Adipocyte (in vitro differentiated cells): ENCODE data around the gene C17orf67.

ENCODE experiments used
- DNase-seq: peaks from one replicate; pipeline ENCODE4 v3.0.0-alpha.2; 2015; ENCODE audit warnings: low read depth
- H3K27me3 ChIP-seq: replicated peaks from 2 replicates; pipeline ENCODE4 v1.7.0; 2013; ENCODE audit warnings: mild to moderate bottlenecking, low read length, moderate library complexity; ENCODE audit not compliant: control insufficient read depth, insufficient read depth
- H3K36me3 ChIP-seq: 2 replicates; pipeline ENCODE4 v1.7.0; 2013; ENCODE audit warnings: low read length, mild to moderate bottlenecking, moderate library complexity; ENCODE audit not compliant: control insufficient read depth, insufficient read depth, severe bottlenecking
- H3K4me1 ChIP-seq: 2 replicates; pipeline ENCODE4 v1.7.0; 2013; ENCODE audit warnings: mild to moderate bottlenecking, low read length, moderate library complexity; ENCODE audit not compliant: control insufficient read depth, insufficient read depth
- H3K4me3 ChIP-seq: 2 replicates; pipeline ENCODE4 v1.7.0; 2013; ENCODE audit warnings: mild to moderate bottlenecking, low read length, moderate library complexity
- H3K9ac ChIP-seq: 2 replicates; pipeline ENCODE4 v1.7.0; 2013; ENCODE audit warnings: mild to moderate bottlenecking, low read length, moderate library complexity
- H3K9me3 ChIP-seq: 2 replicates; pipeline ENCODE4 v1.7.0; 2013; ENCODE audit warnings: mild to moderate bottlenecking, low read length, moderate library complexity; ENCODE audit not compliant: control insufficient read depth

The C17orf67 gene

DNA sequence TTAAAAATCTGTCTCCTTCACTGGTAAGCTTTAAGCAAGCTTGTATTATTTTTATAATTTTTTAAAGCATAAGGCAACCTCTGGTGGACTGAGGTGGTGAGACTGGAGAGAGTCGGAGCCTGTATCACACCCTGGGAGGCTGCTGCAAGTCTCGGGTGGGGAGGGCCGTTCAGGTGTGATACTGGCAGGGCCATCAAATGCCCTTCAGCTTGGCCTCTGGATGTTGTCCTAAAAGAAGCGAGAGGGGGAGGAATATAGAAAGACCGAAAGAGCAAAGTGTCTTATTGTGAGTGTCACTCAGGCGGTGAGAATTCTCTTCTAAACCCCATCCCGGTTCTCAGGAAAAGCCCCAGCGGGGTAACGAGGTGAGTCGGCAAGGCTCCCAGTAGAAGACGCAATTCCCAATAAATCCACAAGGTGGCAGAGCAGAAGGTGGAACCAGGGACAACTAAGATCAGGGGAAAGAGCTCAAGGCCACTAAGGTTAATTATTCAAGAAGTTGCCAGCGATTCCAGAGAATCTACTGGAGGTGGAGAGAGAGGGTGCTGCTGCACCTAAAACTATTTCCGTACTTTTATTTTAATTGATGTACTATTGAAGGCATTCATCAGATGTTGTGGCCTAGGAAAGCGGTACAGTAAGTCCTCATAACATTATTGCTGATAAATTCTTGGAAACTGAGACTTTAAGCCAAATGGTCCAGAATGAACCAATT is 14.1 kb downstream of the C17orf67 start:
- DNase-seq = peak; percentile 87
- no peak overlapping the region for H3K4me3 ChIP-seq
- H3K9me3 ChIP-seq = no peaks in the 10 kb centered on the region
- H3K9ac ChIP-seq = no peak overlapping the region
- H3K4me1 ChIP-seq = peaks cover 6% of the 10 kb centered on the region
- no peaks in the 10 kb centered on the region for H3K36me3 ChIP-seq
- no peaks in the 10 kb centered on the region for H3K27me3 ChIP-seq

DNA sequence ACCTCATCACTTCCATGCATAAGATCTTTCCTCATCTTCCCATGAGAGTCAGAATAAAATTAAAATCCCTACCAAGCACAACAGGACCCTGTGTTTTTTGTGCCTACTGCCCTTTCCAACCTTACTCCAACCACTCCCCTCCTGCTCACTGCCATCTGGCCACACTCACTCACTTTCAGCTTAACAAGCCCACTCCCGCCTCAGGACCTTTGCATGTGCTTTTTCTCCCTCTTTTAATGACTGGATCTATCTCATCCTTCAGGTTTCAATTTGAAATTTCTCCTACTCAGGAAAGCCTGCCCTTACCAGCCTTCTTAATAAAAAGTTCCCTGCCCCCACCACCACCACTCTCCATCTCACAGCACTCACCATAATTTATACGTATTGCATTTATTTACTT is 14.7 kb downstream of the C17orf67 start:
- Histone ChIP-seq H3K9me3 (no peaks in the 10 kb centered on the region), H3K4me1 (peaks cover 6% of the 10 kb centered on the region), H3K9ac (no peak overlapping the region), H3K4me3 (no peak overlapping the region), H3K36me3 (no peaks in the 10 kb centered on the region), H3K27me3 (no peaks in the 10 kb centered on the region)
- no peak for DNase-seq

DNA sequence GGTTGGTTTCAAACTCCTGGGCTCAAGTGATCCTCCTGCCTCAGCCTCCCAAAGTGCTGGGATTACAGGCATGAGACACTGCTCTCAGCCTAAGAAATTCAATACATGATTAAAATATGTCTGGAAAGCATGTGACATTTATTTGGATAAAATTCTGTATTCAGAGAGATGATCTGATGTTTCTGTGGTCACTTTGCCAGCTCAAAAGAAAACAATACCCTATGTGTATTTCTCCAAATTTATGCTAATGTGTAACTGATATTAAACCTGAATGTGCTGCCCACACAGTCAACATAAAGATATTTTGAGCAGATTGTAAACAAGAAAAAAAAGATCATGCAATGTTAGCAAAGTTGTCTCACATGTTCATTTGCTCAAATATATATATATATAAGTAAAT is 16.7 kb downstream of the C17orf67 start:
- no peak overlapping the region for H3K9ac ChIP-seq
- H3K4me3 ChIP-seq = no peak overlapping the region
- DNase-seq = no peak
- peaks cover 6% of the 10 kb centered on the region for H3K4me1 ChIP-seq
- H3K36me3 ChIP-seq = no peaks in the 10 kb centered on the region
- H3K9me3 ChIP-seq = no peaks in the 10 kb centered on the region
- H3K27me3 ChIP-seq = no peaks in the 10 kb centered on the region

DNA sequence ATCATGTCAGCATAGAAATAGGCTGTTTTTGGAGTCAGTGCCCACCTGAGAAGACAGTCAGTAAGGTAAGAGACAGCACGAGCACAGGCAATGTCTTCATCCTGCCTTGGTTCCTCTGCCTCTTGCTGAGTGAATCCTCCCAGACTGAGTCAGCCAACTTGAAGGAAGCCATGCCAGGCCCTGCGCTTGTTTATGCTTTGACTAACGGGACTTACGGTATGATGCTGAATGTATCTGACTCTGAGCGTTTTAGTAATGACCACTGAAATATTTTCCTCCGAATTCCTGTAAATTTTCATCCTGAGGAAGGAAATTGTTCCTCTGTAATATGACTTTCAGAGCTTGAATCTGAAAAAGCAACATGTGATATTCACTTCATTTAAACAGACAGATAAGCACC is 18.0 kb downstream of the C17orf67 start:
- no peaks in the 10 kb centered on the region for H3K9me3 ChIP-seq
- H3K36me3 ChIP-seq = no peaks in the 10 kb centered on the region

DNA sequence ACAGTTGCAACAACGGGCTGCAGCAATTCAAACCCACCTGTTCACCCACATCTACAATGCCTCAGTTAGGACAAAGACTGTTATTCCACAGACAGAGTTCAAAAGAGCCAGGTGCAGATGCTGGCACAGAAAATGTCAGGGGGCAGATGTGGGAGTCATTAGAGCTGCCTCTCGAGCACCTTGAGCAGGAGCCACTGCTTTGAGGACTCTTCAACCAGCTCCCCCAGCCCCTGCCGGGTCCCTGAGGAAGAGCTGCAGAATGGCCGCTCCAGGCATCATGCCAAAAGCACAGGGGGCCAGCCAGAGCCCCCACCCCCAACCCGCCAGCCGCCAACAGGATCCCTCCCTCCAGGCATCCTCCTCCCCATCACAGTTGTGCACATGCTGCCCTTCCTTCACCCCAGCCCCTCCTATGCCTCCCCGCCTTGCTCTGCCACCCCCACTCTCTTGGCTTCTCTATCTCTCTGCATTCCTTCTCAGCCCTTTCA is 20.8 kb downstream of the C17orf67 start:
- Histone ChIP-seq H3K36me3 (no peaks in the 10 kb centered on the region), H3K4me1 (no peaks in the 10 kb centered on the region), H3K4me3 (no peak overlapping the region), H3K9me3 (no peaks in the 10 kb centered on the region), H3K9ac (no peak overlapping the region), H3K27me3 (no peaks in the 10 kb centered on the region)
- DNase-seq = no peak

More for the DNA sequence above, 18.0 kb downstream of the C17orf67 start:
- Histone ChIP-seq H3K4me3 (no peak overlapping the region), H3K27me3 (no peaks in the 10 kb centered on the region), H3K9ac (no peak overlapping the region), H3K4me1 (peaks cover 6% of the 10 kb centered on the region)
- DNase-seq = peak; percentile 64

DNA sequence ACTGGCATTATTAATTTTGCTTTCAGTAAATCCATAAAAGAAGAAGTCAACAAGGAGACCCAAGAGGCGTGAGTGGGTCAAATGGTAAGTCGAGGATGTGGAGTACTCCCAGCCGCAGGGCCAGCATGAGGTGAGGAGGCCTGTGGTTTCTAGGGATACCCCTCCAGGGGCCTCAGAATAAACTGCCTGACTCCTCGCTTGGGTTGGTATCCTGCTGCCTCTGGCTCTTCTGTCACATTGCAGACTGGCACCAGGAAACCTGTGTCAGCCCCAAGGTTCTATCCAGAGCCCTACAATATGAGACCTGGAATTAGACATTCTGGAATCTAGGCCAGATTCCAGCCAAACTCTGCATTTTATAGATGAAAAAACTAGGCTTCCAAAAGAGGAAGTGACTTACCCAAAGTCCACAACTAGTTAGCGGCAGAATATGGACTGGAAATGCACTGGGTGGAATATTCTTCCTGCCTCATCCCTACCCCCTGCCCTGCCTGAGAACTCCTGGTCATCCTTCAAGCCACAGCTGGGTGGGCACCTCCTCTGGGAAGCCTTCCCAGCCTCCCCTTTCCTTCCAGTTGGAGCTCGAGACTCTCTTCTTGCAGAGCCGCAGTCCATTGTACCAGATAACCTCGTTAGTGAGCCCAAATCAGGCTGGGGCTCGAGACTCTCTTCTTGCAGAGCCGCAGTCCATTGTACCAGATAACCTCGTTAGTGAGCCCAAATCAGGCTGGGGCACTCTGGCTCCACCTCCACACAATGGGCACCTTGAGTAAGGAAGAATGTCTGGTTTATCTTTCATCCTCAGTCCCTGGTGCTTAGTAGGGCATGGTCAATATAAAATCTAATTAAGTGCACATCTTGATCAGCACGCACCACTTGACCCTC is 22.6 kb downstream of the C17orf67 start:
- no peak for DNase-seq

DNA sequence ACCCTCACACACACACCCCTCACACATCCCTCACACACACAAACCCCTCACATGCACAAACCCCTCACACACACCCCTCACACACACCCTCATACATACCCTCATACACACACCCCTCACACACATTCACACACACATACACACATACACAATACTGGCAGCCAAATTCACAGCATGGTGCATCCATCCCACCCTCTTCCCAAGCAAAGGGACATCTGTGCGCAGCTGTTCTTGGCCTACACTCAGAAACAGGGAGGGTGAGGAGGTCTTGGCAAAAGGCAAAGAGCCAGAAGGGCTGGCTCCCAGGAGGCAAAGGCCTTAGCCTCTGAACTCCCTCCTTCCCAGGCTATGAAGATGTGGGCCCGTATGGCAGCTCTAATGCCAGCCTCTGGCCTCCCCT is 23.4 kb downstream of the C17orf67 start:
- DNase-seq = no peak
- no peak overlapping the region for H3K9ac ChIP-seq
- H3K9me3 ChIP-seq = no peaks in the 10 kb centered on the region
- H3K27me3 ChIP-seq = no peaks in the 10 kb centered on the region
- H3K36me3 ChIP-seq = no peaks in the 10 kb centered on the region
- H3K4me3 ChIP-seq = no peak overlapping the region
- H3K4me1 ChIP-seq = no peaks in the 10 kb centered on the region

More for the DNA sequence above, 22.6 kb downstream of the C17orf67 start:
- no peaks in the 10 kb centered on the region for H3K4me1 ChIP-seq
- H3K9ac ChIP-seq = no peak overlapping the region
- H3K4me3 ChIP-seq = no peak overlapping the region
- no peaks in the 10 kb centered on the region for H3K9me3 ChIP-seq
- H3K36me3 ChIP-seq = no peaks in the 10 kb centered on the region
- no peaks in the 10 kb centered on the region for H3K27me3 ChIP-seq

DNA sequence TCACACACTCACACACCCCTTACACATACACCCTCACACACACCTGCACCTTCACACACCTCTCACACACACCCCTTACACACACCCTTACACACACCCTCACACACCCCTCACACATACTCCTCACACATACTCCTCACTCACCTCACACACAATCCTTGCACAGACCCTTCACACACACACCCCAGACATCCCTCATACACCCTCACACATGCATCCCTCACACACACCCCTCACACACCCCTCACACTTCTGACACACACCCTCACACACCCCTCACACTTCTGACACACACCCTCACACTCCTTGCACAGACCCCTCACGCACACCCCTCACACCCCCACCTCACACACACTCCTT is 23.9 kb downstream of the C17orf67 start:
- Histone ChIP-seq H3K9ac (no peak overlapping the region), H3K4me1 (no peaks in the 10 kb centered on the region), H3K27me3 (no peaks in the 10 kb centered on the region), H3K9me3 (no peaks in the 10 kb centered on the region), H3K36me3 (no peaks in the 10 kb centered on the region), H3K4me3 (no peak overlapping the region)
- DNase-seq = no peak

DNA sequence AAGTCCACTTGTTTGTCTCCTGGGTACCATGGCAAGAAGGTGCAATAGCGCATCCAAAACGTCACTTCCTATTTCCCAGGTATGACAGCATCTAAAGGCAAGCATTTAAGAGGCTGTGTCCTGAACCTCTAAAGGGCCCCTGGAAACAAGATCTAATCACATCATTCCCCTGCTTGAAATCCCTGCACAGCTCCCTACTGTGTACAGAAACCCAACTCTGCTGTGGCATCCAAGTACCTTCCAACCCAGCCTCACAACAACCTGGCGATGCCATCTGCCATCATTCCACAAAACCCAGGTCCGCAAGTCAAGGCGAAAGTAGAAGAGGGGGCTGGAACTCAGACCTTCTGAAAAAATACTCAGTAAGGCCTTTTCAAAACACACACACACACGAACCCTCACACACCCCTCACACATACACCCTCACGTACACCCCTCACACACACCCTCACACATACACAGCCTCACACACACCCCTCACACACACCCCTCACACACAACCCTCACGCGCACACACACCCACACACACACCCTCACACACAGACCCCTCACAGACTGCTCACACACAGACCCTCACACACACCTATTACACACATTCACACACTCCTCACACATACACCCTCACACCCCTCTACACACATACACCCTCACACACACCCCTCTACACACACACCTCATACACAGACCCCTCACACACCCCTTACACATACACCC is 24.5 kb downstream of the C17orf67 start:
- Histone ChIP-seq H3K36me3 (no peaks in the 10 kb centered on the region), H3K9ac (no peak overlapping the region), H3K9me3 (no peaks in the 10 kb centered on the region), H3K4me1 (no peaks in the 10 kb centered on the region), H3K27me3 (no peaks in the 10 kb centered on the region), H3K4me3 (no peak overlapping the region)
- DNase-seq = no peak

DNA sequence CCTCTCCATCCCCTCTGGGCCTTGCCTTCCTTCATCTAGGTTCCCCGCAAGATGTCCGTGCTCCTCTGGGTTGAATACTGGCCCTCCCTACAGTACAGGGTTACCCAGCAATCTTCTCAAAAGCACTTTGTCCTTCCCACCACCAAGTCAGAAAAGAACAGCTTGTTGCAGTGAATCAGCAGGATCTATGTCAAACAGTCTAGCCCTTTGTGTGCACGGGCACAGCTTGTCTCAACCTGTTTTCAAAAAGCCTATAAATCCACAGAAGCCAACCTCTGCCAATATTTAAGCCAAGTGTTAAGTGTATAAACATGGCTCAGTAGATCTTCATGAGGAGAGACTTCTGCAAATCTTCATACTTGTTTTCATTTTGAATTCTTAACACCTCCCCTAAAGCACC is 25.2 kb downstream of the C17orf67 start:
- DNase-seq = no peak

DNA sequence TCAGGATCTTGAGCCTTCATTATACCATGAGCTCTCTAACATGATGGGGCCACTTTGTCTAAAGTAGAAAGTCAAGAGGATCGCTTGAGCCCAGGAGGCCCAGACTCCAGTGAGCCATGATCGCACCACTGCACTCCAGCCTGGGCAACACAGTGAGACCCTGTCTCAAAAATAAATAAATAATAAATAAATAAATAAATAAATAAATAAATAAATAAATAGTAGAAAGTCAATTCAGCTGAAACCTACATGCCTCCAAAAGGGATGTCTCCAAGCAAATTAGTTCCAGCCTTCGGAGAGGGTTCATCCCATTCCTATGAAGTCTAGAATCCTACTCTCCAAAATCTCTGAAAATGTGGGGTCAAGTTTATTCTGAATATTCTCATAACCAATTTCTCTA is 26.0 kb downstream of the C17orf67 start:
- no peak for DNase-seq

More for the DNA sequence above, 25.2 kb downstream of the C17orf67 start:
- no peaks in the 10 kb centered on the region for H3K4me1 ChIP-seq
- H3K9ac ChIP-seq = no peak overlapping the region
- no peaks in the 10 kb centered on the region for H3K27me3 ChIP-seq
- H3K9me3 ChIP-seq = no peaks in the 10 kb centered on the region
- H3K4me3 ChIP-seq = no peak overlapping the region
- H3K36me3 ChIP-seq = no peaks in the 10 kb centered on the region

More for the DNA sequence above, 26.0 kb downstream of the C17orf67 start:
- H3K36me3 ChIP-seq = no peaks in the 10 kb centered on the region
- H3K4me1 ChIP-seq = no peaks in the 10 kb centered on the region
- H3K27me3 ChIP-seq = no peaks in the 10 kb centered on the region
- no peak overlapping the region for H3K9ac ChIP-seq
- no peak overlapping the region for H3K4me3 ChIP-seq
- no peaks in the 10 kb centered on the region for H3K9me3 ChIP-seq
